NCI-H2171 treated with DMSO at 0.1 percent for 48 hours (cell line): Measurements from ENCODE around the gene HHATL.

Experiments used
- DNase-seq: peaks from one replicate; lab custom pipeline; 2025; lab: John Stamatoyannopoulos, UW

Gene HHATL, protein sequence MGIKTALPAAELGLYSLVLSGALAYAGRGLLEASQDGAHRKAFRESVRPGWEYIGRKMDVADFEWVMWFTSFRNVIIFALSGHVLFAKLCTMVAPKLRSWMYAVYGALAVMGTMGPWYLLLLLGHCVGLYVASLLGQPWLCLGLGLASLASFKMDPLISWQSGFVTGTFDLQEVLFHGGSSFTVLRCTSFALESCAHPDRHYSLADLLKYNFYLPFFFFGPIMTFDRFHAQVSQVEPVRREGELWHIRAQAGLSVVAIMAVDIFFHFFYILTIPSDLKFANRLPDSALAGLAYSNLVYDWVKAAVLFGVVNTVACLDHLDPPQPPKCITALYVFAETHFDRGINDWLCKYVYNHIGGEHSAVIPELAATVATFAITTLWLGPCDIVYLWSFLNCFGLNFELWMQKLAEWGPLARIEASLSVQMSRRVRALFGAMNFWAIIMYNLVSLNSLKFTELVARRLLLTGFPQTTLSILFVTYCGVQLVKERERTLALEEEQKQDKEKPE

DNA sequence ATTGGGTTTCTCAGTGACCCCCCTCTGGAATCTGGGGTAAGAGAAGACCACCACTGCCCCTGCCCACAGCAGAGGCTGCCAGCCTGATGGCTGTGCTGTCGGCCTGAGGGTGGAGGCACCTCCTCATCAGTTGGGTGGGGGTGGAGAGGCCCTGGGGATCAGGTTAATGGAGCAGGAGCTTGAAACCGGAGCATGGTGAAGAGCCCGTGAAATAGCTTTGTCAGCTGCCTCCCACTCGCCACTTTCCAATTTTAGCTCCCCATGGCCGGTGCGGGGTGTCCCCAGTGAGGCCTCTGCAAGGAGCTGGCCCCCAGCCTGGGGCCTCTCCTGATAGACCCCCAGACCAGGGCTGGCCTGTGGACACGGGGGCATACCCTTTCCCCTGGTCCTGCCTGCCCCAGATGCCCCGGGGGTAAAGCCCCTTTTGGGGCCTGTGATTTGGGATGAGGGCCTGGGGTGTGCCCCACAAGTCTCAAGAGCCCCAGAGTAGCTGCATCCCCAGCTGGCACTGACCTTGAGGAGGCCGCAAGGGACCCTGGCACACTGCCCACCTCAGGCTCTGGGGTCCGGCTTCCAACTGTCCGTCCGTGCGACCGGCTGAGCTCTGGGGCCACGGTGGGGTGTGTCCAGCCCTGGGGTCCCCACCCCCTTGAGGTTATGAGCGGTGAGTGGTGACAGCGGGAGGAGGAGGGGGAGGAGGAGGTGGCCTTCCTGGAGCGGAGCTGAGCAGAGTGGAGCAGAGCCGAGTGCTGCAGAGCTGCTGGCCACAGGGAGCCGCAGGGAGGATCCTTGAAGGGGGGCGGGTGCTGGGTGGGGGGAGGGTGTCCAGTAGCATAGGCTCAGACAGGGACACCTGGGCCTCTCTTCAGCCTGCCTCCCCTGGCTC is at the start of gene HHATL:
HHATL (minus strand) TSS at position 733 of the 886 bp plus-strand sequence. CDS start 1,972 bp downstream, outside the sequence.
- no peak for DNase-seq

DNA sequence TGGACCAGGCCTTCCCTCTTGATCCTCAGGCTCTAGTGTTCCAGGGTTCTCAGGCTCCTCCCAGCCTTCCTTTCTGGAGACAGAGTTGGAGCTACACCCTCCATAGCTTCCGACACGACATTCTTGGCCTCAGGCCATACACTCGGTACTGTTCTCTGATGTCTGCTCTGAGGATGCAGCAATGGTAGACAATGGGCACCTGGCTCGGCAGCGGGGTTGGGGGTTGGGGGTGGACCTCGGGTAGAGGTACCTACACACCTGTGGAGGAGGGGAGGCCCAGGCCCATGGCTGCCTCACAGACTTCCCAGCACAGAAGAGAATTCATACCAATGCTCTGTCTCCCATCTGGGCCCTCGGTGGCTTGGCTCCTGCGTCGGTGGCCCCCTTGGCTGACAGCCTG is 49.0 kb upstream of the HHATL start:
- no peak for DNase-seq

DNA sequence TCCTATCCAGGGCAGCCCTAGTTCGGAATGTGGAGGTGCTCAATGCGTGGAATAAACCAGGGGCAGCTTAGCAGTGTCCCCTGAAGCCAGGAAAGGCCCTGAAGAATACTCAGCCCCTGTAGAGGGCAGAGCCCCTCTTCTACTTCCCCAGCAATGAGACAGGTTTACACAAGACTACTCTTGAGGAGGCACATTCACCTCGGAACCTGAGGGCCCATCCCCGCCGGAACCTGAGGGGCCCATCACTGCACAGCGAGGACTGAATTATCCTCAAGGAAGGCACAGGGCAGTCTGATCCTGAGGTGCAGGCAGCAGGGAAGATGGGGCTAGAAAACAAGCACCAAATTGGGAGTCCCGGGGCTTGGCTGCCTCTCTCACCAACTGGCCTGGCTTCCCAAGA is 48.2 kb upstream of the HHATL start:
- no peak for DNase-seq

DNA sequence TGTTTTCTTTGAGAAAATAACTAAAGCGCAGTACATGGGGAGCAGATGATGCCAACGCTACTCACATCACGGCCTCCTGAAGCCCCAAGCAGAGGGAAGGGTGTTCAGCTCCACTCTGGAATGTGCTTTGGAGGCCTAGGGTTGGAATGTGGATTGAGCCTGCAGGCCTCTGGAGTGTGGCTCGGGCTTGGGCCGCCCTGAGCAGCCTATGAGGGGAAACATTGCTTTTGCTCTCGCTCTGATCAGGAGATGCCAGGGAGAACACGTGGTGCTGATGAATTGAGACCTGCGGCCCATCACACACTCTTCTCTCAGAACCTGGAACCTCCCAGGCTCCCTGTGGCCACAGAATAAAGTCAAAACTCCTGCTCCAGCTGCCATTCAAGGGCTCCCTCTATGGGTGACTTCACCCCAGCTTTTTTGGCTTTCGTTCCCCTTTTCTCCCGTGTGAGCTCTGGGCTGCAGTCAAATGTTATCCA is 47.2 kb upstream of the HHATL start:
- no peak for DNase-seq

DNA sequence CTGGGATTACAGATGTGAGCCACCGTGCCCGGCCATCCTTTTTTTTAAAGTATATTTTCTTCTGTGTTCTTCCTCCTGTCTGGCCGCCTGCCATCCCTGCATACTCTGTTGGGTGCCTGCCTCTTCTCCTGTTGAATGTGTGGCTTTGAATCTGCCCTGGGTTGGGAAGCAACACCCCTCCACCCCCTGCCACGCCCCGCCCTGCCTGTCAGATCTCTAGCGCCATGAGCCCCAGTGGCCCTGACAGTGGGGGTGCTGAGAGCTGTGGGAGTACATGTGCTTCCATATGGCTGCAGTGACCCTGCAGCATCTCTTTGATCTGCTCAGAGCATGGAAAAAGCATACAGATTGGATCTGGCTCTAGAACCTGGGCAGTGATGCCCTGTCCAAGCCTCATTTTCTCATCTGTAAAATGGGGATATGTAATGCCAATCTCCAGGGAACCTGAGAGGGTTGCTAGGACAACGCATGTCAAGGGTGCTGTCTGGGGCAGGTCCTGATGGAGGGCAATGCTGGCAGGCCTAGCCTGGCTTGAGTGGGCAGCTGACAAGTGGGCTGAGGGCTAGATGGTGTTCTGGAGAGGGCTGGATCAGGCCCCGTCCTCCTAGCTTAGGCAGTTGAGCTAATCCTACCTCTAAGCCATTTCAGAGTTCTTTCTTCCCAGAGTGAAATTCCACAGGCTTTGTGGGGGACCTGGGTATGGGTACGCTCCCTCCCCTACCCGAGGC is 46.6 kb upstream of the HHATL start:
- DNase-seq: no peak

DNA sequence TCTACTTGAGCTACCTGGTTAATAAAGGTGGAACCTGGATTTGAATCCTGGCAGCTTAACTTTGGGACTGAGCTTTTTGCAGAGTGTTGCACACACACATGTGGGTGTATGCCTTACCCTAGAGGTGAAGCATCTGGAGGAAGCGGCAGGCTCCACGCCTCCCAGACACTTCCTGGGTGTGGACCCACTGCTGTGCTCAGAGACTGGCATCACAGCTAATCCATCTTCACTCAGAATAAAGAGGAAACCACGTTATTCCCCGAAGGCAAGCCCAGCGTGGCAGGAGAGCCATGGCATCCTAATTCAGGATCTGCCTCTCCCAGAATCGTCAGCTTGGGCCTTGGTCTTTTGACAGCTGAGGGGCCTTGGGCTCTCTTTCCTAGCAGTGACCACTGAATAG is 45.0 kb upstream of the HHATL start:
- no peak for DNase-seq

DNA sequence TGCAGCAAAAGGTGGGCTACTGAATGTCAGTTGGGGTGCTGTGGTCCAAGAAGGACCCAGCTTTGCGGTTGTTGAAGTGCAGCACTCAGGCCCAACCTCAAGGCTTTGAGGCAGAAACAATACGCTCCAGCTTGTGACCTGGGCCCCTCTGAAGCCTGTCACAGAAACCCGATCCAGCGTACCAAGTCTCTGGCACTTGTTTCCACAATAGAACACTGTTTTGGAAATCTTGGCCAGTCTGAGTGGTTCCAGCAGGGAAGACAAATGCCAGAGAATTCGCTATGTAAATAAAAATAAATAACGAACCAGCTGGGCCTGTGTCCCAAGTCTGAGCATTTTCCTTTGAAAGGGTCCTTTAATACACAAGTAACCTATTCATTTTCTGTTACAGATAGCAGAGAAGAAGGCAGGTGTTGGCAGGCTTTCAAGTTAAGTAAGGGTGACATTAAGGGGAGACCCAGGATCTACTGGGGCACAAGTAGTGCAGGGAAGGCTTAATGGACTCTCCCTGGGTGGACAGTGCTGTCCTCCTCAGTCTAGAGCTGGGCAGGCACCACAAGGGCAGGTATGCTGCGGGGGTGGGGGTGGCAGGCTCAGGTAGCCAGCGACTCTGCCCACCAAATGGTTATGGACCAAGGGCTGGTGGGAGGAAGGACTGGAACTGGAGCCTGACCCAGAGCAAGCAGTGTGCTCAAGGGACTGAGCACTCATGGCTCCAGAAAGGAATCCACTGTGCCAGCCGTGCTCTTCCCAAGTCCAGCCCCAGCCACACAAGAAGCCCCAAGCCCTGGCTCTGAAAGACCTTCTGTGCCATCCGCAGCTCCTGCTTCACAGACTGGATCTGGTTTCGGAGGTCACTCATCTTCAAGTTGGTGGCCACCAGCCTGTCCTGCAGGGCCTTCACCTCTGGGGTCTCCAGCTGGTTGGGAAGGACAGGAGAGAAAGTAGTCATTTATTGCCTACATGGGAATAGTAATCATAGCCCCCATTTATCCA is 44.2 kb upstream of the HHATL start:
- peak; percentile 56 for DNase-seq

DNA sequence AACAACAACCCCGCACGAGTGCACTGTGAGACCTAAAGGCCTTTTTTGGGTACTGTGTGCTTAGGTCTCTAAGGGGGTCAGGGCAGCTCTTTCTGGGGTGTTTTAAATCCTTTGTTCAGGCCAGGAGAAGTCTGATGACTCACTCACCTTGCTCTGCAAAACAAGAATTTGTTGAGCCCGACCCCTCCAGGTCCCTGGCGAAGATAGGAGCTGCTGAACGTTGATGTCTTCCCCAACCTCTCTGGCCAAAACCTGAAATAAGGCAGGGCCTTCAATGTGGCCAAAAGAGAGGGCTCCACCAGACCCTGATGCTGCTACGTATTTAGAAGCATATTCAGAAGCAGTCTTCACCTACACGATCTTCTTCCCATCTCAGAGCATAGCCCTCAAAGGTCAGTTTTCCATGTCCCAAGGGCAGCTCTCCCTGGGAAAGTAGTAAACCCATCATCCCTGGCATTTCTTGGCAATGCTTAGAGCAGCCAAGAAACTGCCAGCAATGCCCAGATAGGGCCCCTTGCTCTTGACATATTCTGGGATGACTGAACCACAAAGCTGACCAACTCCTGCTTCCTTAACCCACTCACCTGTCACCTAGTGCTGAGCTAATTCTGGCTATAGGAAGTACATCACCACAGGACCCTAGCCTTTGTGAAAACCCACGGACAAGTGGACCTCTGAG is 43.3 kb upstream of the HHATL start:
- no peak for DNase-seq

DNA sequence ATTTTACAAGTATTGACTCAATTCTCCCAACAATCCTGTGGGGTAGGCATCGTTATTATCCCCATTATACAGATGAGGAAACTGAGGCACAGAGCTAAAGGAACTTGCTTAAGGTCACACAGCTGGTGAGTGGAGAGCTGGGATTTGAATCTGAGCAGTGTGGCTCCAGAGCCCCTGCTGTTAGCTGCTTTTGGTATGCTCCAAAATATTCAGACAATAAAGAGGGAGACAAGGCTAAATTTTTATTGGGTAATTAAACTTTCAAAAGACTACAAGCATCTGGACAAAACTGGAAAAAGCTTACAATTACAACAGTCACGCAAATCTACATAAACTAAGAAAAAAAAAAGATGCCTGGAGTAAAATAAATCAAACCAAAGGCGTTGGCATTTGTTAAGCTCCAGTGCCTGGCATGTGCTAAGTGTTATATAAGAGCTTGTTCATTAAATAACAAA is 42.7 kb upstream of the HHATL start:
- peak; percentile 1 for DNase-seq

DNA sequence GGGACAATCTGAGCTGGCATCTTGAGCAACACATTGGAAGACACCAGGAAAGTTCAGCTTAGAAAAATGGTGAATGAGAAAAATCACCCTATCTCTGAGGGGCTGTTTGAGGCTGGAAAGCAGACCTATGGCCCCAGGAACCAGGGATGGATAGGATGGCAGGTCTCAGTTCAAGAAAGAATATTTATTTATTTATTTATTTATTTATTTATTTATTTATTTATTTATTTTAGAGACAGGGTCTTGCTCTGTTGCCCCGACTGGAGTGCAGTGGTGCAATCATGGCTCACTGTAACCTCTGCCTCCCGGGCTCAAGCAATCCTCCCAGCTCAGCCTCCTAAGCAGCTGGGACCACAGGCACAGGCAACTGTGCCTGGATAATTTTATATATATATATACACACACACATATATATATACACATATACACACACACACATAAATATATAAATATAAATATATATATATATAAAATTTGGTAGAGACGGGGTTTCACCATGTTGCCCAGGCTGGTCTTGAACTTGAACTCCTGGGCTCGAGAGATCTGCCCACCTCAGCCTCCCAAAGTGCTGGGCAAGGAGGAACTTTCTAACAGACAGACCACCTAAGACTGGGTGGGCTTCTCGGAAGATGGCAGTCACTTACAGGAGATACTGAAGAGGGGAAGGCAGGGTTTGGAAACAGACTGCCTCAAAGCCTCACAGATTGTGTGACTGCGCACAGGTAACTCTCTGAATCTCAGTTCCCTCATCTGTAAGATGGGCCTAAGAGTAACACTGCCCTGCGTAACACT is 40.8 kb upstream of the HHATL start:
- no peak for DNase-seq

DNA sequence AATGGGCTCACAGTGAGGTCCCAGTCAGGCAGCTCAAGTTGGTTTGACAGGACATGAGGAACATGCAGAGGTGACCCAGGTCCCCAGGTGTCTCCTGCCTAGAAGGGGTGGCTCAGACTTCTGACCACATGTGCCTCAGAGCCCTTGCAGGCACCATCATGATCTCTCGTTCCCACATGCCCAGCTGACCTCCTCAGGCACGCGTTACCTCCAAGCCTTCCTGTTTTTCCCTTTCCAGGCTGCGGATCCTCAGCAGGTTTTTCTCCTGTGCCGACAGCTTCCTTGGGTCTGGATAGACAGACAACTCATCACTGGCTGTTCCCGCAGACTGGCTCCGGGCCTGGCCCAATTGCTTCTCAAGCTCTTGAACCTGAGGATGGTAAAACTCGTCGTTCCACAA is 40.1 kb upstream of the HHATL start:
- DNase-seq: no peak

DNA sequence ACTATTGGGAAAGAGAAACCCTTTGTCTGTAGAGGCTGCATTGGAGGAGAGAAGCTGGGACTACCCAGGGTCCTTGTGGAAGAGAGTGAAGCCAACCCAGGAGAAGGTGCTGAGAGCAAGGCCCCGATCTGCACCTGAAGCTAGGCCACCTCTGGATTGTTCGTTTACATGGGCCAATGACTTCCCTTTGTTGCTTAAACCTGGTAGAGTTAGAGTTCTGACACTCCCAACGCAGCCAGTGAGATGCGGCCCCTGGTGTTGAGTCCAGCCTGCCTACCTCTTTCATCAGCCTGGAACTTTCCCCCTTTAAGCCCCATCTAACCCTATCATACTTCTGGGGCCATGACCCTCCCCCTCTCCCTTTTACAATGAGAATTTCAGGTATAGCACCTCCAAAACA is 39.7 kb upstream of the HHATL start:
- no peak for DNase-seq

DNA sequence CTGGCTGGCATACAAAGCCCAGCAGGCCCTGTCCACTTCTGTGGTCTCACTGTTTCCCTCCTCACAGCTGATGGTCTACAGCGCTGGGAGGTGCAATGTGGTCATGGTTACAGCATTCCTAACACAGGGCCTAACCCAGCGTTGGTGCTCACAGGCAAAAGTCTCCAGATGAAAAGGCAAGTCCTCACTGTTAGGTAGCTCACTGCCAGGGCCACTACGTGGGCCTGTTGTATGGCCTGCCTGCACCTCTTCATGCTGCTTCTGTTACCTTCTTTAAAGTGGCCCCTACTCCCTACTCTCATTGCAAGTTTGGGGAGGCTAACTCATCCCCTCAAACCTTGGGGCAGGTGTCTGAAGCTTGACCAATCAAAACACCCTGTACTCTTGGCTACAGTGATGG is 39.2 kb upstream of the HHATL start:
- DNase-seq: no peak

DNA sequence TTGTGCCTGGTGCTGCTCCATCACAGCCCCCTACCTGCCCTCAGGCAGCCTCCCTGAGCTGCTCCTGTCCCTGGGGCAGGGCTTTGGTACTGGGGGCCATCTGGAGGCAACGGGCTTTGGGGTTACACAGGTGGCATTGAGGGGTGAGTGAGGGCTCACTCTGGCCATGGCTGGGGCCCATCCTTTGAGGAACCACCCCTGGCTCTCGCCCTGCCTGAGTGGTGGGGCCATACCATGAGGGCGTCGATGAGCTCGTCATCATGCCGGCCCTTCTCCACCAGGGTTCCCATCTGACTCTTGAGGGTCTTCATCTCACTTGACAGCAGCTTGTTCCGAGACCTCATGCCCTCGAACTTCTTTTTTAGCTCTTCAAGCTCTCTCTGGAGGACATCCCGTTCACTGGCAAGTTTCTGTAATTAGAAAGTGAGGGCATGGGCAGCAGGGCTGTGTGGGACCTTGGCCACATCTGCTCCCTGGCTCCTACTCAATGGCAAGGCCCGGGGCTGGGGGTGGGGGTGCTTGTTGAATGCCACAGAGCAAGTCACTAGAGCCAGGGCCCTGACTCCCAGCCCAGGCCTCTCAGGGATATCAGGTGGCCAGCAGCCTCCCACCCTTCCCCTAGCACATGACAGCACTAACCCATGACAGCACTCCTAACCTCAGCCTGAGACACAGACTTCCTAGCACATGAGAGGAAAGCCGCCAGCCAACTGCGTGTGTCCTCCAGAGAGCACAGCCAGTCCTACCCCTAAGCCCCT is 37.0 kb upstream of the HHATL start:
- DNase-seq: no peak

DNA sequence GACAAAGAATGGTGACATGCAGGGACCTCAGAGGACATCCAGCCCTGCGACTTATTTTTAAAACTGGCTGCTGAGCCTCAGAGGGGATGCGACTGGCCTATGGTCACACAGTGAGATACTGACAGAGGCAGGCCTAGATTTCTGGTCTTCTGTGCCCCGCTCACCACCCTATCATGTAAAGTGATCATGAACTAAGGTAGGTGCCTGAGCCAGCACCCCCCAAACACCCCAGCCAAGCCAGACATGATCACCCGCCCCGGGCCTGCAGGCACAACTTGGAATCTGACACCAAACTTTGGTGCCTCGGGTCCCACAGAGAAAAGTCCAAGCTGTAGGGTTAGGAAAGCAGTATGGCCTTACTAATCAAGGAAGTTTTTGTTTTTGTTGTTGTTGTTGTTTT is 33.9 kb upstream of the HHATL start:
- DNase-seq: no peak

DNA sequence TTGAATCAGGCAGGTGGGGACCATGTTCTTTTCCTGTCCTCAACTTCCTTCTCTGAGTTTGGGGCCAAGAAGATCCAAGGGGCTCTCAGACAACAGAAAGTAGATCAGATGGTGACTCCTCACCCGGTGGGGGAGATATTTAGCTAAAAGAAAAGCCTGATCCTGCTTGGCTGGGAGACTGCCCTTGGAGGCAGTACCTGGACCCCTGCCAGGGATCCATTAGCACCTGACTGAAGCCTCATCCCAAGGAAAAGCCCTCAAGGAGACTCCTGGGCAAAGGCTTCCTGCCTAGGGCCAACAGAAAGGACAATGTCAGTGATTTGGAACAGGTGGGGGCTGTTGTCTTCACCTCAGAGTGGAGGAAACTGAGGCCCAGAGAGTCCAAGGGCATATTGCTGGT is 33.5 kb upstream of the HHATL start:
- DNase-seq: peak; percentile 1

DNA sequence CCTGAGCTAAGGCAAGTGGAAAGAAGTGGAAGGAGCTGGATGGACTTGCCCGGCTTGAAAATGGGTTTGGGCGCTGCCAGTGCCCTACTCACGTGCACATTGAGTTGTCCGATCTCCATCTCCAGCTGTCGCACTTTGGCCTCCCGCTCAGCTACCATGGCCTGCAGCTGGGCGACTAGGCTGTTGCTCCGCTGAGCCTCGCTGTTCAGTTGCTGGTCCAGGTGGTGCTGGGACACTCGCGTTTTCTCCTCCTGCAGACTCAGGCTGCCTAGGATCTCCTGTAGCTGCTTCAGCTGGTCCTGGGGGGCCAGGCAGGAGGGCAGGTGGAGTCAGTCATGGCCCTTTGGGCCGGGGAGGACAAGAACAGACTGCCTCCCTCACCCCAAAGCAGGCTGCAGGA is 33.0 kb upstream of the HHATL start:
- DNase-seq: no peak

DNA sequence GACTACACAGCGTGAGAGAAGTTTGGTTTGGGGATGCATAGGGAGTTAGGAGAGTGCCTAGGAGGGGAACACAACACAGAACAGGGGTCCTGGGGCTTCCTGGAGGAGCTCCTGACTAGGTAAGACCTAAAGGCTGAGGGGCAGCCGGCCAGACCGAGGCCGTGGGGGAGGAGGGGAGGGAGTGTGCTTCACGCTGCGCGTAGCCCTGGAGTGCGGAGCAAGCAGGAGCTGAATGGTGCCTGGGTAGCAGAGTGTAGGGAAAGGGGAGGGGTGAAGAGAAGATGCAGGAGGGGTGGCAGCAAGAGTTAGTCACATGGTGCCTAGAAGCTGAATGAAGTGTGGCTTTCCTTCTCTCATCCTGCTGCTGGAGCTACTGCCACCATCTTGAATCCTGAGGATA is 32.4 kb upstream of the HHATL start:
- no peak for DNase-seq
